ENCODE measurements around the gene PDZD7. TPM values are rescaled to one million over a fixed set of nuclear protein-coding genes. Genes with fewer than 3 reads are reported as not detected.

Gene PDZD7
- total RNA-seq, 1 experiment from 2014 or later, result 6.1 TPM

DNA sequence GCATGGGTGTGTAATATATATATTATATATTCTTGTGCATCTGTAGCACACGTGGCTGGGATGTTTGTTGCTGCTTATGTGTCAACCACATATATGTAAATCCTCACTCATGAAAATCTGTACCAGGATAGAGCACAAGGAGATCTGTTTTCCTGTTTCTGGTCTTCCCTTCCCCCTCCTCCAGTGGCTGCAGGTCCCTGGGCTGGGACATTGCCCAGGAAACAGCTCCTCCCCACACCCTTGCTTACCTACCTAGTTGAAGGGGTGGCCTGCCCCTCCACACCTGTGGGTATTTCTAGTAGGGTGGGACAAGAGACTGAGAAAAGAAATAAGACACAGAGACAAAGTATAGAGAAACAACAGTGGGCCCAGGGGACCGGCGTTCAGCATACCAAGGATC is 2.3 kb upstream of the PDZD7 start:
- ATAC-seq (no peak), DNase-seq (ENCODE audit: low read depth, low spot score) (no peak)
- intact Hi-C loops (cut with micrococcal nuclease), result no loop called here
- ChIA-PET POLR2A (interaction anchor here (1.2 kb wide), 1 partner anchor 10 kb away, joined by 4 read pairs; no protein-coding TSS in a partner anchor), CTCF (interaction anchor here (0.8 to 5.8 kb wide), 5 partner anchors 9 to 109 kb away, joined by 4 to 71 read pairs (median 6); no protein-coding TSS in a partner anchor), RAD21 (ENCODE audit: low non-redundant PET in 1 of 2, low total read pairs in 2 of 2, uncharacterized antibody in 2 of 2, unreplicated experiment in 2 of 2) (no interaction called here)
- Histone ChIP-seq H3K27me3 (ENCODE audit: insufficient read depth, low read length) (no peaks in the 10 kb centered on the region), H3K9me3 (ENCODE audit: control insufficient read depth in 1 of 2, insufficient read depth in 1 of 2, low read depth in 1 of 2, low read length in 2 of 2) (no peaks in the 10 kb centered on the region), H3K27ac (ENCODE audit: low read depth, low read length) (peak overlapping the region; percentile 81), H3K36me3 (ENCODE audit: control insufficient read depth in 1 of 2, insufficient read depth in 2 of 2, low read length in 2 of 2) (peaks cover 22 to 37% of the 10 kb centered on the region in 2 experiments), H3K4me1 (ENCODE audit: control insufficient read depth in 1 of 2, insufficient read depth in 2 of 2, low read length in 2 of 2) (peaks cover 28 to 50% of the 10 kb centered on the region in 2 experiments), H3K9ac (ENCODE audit: low read length) (peak overlapping the region; percentile 87), H3K79me2 (ENCODE audit: insufficient read depth, low read length) (peaks cover 12% of the 10 kb centered on the region), H3K4me2 (ENCODE audit: low read length) (peak overlapping the region; percentile 96), H4K20me1 (ENCODE audit: insufficient read depth) (no peaks in the 10 kb centered on the region), H3K4me3 (replicated peaks in 1 of 2; ENCODE audit: low read depth in 1 of 2, low read length in 2 of 2) (peak overlapping the region; percentile 67 to 87), H3K9me2 (ENCODE audit: insufficient read depth) (no peaks in the 10 kb centered on the region), H2AFZ (ENCODE audit: low read depth, low read length, poor library complexity, severe bottlenecking) (no peak overlapping the region)
- BruUV-seq (replicated peaks), result no TSS peak
- TF ChIP-seq, protein P1, sequence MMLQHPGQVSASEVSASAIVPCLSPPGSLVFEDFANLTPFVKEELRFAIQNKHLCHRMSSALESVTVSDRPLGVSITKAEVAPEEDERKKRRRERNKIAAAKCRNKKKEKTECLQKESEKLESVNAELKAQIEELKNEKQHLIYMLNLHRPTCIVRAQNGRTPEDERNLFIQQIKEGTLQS (IDR thresholded peaks at IDR 0.05), result no peak
- TF ChIP-seq EZH2 (IDR thresholded peaks at IDR 0.05), result no peak
- TF ChIP-seq ZNF274 (IDR thresholded peaks at IDR 0.05; ENCODE audit: low read depth, low read length), result no peak
- TF ChIP-seq ZFX (IDR thresholded peaks at IDR 0.05), result no peak
- TF ChIP-seq, protein P2, sequence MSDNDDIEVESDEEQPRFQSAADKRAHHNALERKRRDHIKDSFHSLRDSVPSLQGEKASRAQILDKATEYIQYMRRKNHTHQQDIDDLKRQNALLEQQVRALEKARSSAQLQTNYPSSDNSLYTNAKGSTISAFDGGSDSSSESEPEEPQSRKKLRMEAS (IDR thresholded peaks at IDR 0.05), result no peak
- no peak for TF ChIP-seq ELF1 (IDR thresholded peaks at IDR 0.05; ENCODE audit: borderline replicate concordance, low read depth)

GRCh38 chr10:101032637-101033224 is 1.8 kb upstream of the PDZD7 start:
- BruUV-seq (replicated peaks), result no TSS peak
- CTCF ChIA-PET, result interaction anchor here (0.8 to 5.8 kb wide), 6 partner anchors 9 to 109 kb away, joined by 4 to 71 read pairs (median 25); no protein-coding TSS in a partner anchor
- DNase-seq (ENCODE audit: low read depth, low spot score), result peak; percentile 60

More at GRCh38 chr10:101032637-101033224, 1.8 kb upstream of the PDZD7 start:
- peaks cover 28 to 50% of the 10 kb centered on the region in 2 experiments for H3K4me1 ChIP-seq (ENCODE audit: control insufficient read depth in 1 of 2, insufficient read depth in 2 of 2, low read length in 2 of 2)
- H3K27ac ChIP-seq (ENCODE audit: low read depth, low read length), result peak overlapping the region; percentile 81
- intact Hi-C loops (cut with micrococcal nuclease), result no loop called here
- H3K79me2 ChIP-seq (ENCODE audit: insufficient read depth, low read length), result peaks cover 12% of the 10 kb centered on the region
- ATAC-seq, result peak; percentile 52
- RAD21 ChIA-PET (ENCODE audit: low non-redundant PET in 1 of 2, low total read pairs in 2 of 2, uncharacterized antibody in 2 of 2, unreplicated experiment in 2 of 2), result no interaction called here
- H3K9me3 ChIP-seq (ENCODE audit: control insufficient read depth in 1 of 2, insufficient read depth in 1 of 2, low read depth in 1 of 2, low read length in 2 of 2), result no peaks in the 10 kb centered on the region
- H3K9me2 ChIP-seq (ENCODE audit: insufficient read depth), result no peaks in the 10 kb centered on the region
- H3K4me2 ChIP-seq (ENCODE audit: low read length), result peak overlapping the region; percentile 96
- POLR2A ChIA-PET, result interaction anchor here (0.6 to 2.0 kb wide), 6 partner anchors 10 to 660 kb away, joined by 3 to 8 read pairs (median 4); no protein-coding TSS in a partner anchor
- H2AFZ ChIP-seq (ENCODE audit: low read depth, low read length, poor library complexity, severe bottlenecking), result no peak overlapping the region
- H3K27me3 ChIP-seq (ENCODE audit: insufficient read depth, low read length), result no peaks in the 10 kb centered on the region
- no peaks in the 10 kb centered on the region for H4K20me1 ChIP-seq (ENCODE audit: insufficient read depth)
- TF ChIP-seq POLR2AphosphoS5 (IDR thresholded peaks at IDR 0.05; ENCODE audit: low read depth, low read length) (peak; percentile 83), ZBTB33 (IDR thresholded peaks at IDR 0.05; ENCODE audit: extremely low read depth, insufficient replicate concordance, low read length) (peak; percentile 58), SRF (IDR thresholded peaks at IDR 0.05; ENCODE audit: low read depth) (no peak)
- H3K9ac ChIP-seq (ENCODE audit: low read length), result peak overlapping the region; percentile 87
- H3K36me3 ChIP-seq (ENCODE audit: control insufficient read depth in 1 of 2, insufficient read depth in 2 of 2, low read length in 2 of 2), result peaks cover 22 to 32% of the 10 kb centered on the region in 2 experiments
- H3K4me3 ChIP-seq (replicated peaks in 1 of 2; ENCODE audit: low read depth in 1 of 2, low read length in 2 of 2), result peak overlapping the region; percentile 67 to 87
